HG03196 (cell line): Measurements from ENCODE around the gene DPP6.

ENCODE experiments used
- ATAC-seq: cut with Tn5 transposase; IDR thresholded peaks from one replicate; pipeline ENCODE4 v1.9.1; 2021; ENCODE audit not compliant: unreplicated experiment

DPP6 gene

GRCh38 chr7:154581251-154581890 is 529.2 kb downstream of the DPP6 start:
- no peak for ATAC-seq

GRCh38 chr7:154583454-154583853 is 531.3 kb downstream of the DPP6 start:
- ATAC-seq, result no peak

GRCh38 chr7:154584352-154585252 is 532.4 kb downstream of the DPP6 start:
- ATAC-seq, result no peak

- no peak for ATAC-seq
These were observed 535.6 kb downstream of the DPP6 start for GRCh38 chr7:154587792-154588191.

- no peak for ATAC-seq
These were observed 539.3 kb downstream of the DPP6 start for GRCh38 chr7:154591544-154591943.

- ATAC-seq, result no peak
These were observed 540.2 kb downstream of the DPP6 start for GRCh38 chr7:154592388-154592787.

GRCh38 chr7:154598396-154598795 is 546.2 kb downstream of the DPP6 start:
- no peak for ATAC-seq

- no peak for ATAC-seq
These were observed 546.7 kb downstream of the DPP6 start for GRCh38 chr7:154598864-154599263.

- ATAC-seq, result no peak
These were observed 558.7 kb downstream of the DPP6 start for GRCh38 chr7:154610903-154611302.

GRCh38 chr7:154613811-154614210 is 561.6 kb downstream of the DPP6 start:
- no peak for ATAC-seq

GRCh38 chr7:154620141-154620755 is 568.0 kb downstream of the DPP6 start:
- ATAC-seq, result no peak

GRCh38 chr7:154623399-154623798 is 571.2 kb downstream of the DPP6 start:
- ATAC-seq, result no peak

GRCh38 chr7:154627646-154628290 is 575.6 kb downstream of the DPP6 start:
- no peak for ATAC-seq

GRCh38 chr7:154628556-154628955 is 576.4 kb downstream of the DPP6 start:
- no peak for ATAC-seq

GRCh38 chr7:154631162-154631561 is 579.0 kb downstream of the DPP6 start:
- ATAC-seq, result no peak

GRCh38 chr7:154633641-154634040 is 581.4 kb downstream of the DPP6 start:
- ATAC-seq, result no peak

GRCh38 chr7:154638286-154638685 is 586.1 kb downstream of the DPP6 start:
- ATAC-seq, result no peak

GRCh38 chr7:154640266-154640865 is 588.2 kb downstream of the DPP6 start:
- ATAC-seq, result no peak

- no peak for ATAC-seq
These were observed 588.7 kb downstream of the DPP6 start for GRCh38 chr7:154640917-154641316.

- no peak for ATAC-seq
These were observed 592.2 kb downstream of the DPP6 start for GRCh38 chr7:154644366-154644765.
